Type B pancreatic cell (in vitro differentiated cells): ENCODE results near the gene MYO18B. TPM values are rescaled to one million over a fixed set of nuclear protein-coding genes. Genes with fewer than 3 reads are reported as not detected.
A peak's percentile ranks its signal among the peaks of the same experiment; 100 is the strongest.
"Not testable (repeated sequence)": the region's sequence is repeated elsewhere in the genome, so short reads cannot be mapped to it uniquely, and the experiment has no call there.

Experiments
- DNase-seq: peaks from one replicate; pipeline ENCODE4 v3.0.0; 2021; ENCODE audit warnings: mixed read lengths; ENCODE audit not compliant: unreplicated experiment; ENCODE audit errors: extremely low spot score
- H3K27ac Mint-ChIP-seq: 2 replicates; pipeline ENCODE4 v1.8.0; 2021; ENCODE audit warnings: mild to moderate bottlenecking, mixed read lengths
- H3K27me3 Mint-ChIP-seq: 2 replicates; pipeline ENCODE4 v1.8.0; 2021; ENCODE audit warnings: mixed read lengths
- H3K36me3 Mint-ChIP-seq: 2 replicates; pipeline ENCODE4 v1.8.0; 2021; ENCODE audit warnings: mixed read lengths
- H3K4me1 Mint-ChIP-seq: one replicate; pipeline ENCODE4 v1.8.0; 2021; ENCODE audit warnings: mixed read lengths; ENCODE audit not compliant: unreplicated experiment
- H3K4me3 Mint-ChIP-seq: 2 replicates; pipeline ENCODE4 v1.8.0; 2021; ENCODE audit warnings: mild to moderate bottlenecking, mixed read lengths
- H3K9me3 Mint-ChIP-seq: 2 replicates; pipeline ENCODE4 v1.8.0; 2021; ENCODE audit warnings: mixed read lengths
- total RNA-seq: library from RNA; stranded (reverse); gene quantifications from 2 replicates; pipeline ENCODE4 v1.2.1, GENCODE V29; 2021; ENCODE audit warnings: low replicate concordance
- TF ChIP-seq, protein P1 (sequence below): fragments of 200-600 bp; sonication (generic); conservative IDR thresholded peaks from 2 replicates; pipeline ENCODE4 v1.5.0; 2021; ENCODE audit warnings: antibody characterized with exemption, mild to moderate bottlenecking

Gene MYO18B
- total RNA-seq, 1 donor from 2014 or later = 0.10 TPM

DNA sequence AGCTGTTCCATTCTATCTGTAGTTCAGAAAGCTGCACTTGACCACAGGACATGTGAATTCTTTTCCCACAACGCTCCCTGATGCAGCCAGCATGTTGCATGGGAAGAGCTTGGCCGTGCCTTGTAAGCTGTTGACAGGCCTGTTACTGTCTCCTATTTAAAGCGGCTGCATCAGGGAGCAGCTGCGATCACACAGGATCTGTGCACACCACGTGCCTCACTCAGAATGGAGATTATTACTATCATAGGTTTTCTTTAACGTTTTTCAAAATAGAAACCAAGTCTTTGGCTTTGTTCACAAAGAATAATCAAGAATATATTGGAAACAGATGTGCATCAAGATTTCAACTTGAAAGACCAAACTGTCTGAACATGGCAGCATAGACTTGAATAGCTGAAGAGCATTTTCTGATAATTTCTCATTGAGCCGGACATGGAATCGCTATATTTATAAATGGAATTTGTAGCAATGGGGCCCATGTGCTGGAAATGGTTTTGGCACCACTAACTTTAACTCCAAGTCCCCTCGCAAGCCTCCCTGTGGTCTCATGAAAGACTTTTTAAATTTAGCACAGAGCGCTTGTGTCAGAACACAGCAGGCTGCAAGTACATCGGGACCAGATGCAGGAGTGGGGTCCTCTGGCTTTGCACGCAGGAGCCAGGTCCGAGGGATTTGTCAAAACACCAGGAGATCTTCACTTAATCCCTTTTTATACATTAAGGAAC lies 40.8 kb upstream of the MYO18B start:
- TF ChIP-seq, protein P1, sequence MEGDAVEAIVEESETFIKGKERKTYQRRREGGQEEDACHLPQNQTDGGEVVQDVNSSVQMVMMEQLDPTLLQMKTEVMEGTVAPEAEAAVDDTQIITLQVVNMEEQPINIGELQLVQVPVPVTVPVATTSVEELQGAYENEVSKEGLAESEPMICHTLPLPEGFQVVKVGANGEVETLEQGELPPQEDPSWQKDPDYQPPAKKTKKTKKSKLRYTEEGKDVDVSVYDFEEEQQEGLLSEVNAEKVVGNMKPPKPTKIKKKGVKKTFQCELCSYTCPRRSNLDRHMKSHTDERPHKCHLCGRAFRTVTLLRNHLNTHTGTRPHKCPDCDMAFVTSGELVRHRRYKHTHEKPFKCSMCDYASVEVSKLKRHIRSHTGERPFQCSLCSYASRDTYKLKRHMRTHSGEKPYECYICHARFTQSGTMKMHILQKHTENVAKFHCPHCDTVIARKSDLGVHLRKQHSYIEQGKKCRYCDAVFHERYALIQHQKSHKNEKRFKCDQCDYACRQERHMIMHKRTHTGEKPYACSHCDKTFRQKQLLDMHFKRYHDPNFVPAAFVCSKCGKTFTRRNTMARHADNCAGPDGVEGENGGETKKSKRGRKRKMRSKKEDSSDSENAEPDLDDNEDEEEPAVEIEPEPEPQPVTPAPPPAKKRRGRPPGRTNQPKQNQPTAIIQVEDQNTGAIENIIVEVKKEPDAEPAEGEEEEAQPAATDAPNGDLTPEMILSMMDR = no peak
- no peak overlapping the region for H3K4me3 Mint-ChIP-seq
- no peak overlapping the region for H3K27ac Mint-ChIP-seq
- no peak for DNase-seq
- H3K9me3 Mint-ChIP-seq = no peaks in the 10 kb centered on the region
- H3K4me1 Mint-ChIP-seq = peaks cover 25% of the 10 kb centered on the region
- no peaks in the 10 kb centered on the region for H3K27me3 Mint-ChIP-seq
- H3K36me3 Mint-ChIP-seq = peaks cover 3% of the 10 kb centered on the region

DNA sequence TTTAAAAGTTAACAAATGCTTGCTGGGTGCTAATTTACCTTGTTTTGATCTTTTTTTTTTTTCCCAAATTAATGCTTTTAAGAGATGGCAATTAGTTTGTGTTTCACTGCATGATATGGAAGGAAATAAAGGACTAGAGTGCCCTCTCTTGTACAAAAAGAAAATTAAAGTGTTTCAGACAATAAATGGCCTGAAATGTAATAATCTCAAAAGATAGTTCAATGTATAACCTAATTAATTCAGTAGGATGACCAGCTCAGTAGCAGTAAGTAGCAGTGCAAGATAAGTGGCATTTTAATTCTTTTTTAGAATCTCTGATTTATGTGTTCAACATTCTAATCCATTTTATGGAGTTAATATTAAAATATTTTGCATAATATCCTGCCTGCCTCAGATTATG lies 39.9 kb upstream of the MYO18B start:
- Mint-ChIP-seq H3K9me3 (no peaks in the 10 kb centered on the region), H3K4me1 (peaks cover 21% of the 10 kb centered on the region), H3K4me3 (peak overlapping the region; percentile 27), H3K36me3 (peaks cover 5% of the 10 kb centered on the region), H3K27ac (no peak overlapping the region), H3K27me3 (no peaks in the 10 kb centered on the region)
- TF ChIP-seq, protein P1 = peak; percentile 67
- DNase-seq = no peak

DNA sequence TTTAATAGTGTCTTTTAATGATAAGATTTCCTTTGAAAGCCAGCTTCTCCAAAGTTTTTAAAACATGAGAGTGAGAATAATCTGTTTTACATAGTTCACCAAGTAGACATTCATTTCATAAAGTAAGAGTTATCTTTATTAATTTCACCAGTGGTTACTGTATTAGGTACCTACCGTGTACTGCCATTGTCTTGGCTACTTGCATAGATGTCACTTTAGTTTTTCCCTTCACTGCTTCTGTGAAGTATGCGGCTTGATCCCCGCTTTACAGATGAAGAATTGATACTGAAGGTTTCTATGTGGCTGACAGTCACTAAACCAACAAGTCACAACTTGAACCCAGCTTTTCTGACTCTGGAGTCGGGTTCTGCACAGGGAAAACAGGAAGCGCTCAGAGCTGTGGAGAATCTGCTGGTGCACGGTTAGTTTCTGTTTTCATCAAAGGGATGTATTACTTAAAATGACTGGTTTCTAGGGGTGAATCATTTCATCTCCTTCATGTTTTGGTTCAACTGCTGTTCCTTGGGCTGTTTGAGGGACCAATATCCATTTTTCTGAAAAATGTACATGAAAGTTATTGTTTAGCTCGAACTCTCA lies 39.3 kb upstream of the MYO18B start:
- no peak for DNase-seq
- Mint-ChIP-seq H3K9me3 (no peaks in the 10 kb centered on the region), H3K27me3 (no peaks in the 10 kb centered on the region), H3K4me3 (no peak overlapping the region), H3K27ac (no peak overlapping the region), H3K4me1 (peaks cover 14% of the 10 kb centered on the region), H3K36me3 (peaks cover 9% of the 10 kb centered on the region)
- TF ChIP-seq, protein P1 = no peak

DNA sequence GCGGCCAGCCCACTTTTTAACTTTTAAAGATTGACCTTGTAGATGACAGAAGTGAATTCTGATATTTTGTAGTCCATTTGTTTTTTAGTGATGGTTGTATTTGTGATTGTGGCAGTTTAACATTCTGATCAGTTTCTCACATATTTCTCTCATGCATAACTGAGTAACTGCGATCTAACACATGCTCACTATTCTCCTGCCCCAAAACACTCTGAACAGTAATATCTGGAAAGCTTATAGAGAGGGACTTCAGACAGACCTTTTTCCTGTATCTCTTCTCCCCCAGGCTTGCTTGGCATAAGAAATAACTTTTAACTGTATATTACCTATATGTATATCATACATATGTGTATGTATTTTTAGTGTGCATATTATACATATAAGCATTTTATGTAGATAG lies 37.3 kb upstream of the MYO18B start:
- Mint-ChIP-seq H3K9me3 (no peaks in the 10 kb centered on the region), H3K4me1 (peaks cover 11% of the 10 kb centered on the region), H3K4me3 (no peak overlapping the region), H3K27ac (no peak overlapping the region), H3K36me3 (peaks cover 6% of the 10 kb centered on the region), H3K27me3 (no peaks in the 10 kb centered on the region)
- TF ChIP-seq, protein P1 = no peak
- no peak for DNase-seq

DNA sequence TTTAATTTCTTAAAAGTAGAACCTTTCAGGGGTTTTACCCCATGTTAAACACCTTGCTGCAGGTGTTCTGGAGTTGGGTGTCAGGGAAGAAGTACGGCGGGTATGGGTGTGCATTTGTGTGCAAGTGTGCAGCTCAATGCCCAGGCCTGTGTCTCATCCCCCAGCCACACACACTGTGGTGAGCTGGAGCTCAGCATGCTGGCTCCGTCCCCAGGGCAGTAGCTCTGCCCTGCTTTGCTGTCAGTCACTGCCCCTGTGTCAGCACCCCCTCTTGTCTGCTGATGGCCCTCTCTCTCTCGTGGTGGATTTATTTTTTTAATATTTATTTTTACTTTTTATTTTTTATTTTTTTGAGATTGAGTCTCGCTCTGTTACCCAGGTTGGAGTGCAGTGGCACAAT lies 35.8 kb upstream of the MYO18B start:
- no peak for DNase-seq
- peaks cover 6% of the 10 kb centered on the region for H3K36me3 Mint-ChIP-seq
- no peak overlapping the region for H3K27ac Mint-ChIP-seq
- peaks cover 18% of the 10 kb centered on the region for H3K4me1 Mint-ChIP-seq
- H3K9me3 Mint-ChIP-seq = no peaks in the 10 kb centered on the region
- H3K27me3 Mint-ChIP-seq = no peaks in the 10 kb centered on the region
- H3K4me3 Mint-ChIP-seq = no peak overlapping the region
- TF ChIP-seq, protein P1 = no peak

DNA sequence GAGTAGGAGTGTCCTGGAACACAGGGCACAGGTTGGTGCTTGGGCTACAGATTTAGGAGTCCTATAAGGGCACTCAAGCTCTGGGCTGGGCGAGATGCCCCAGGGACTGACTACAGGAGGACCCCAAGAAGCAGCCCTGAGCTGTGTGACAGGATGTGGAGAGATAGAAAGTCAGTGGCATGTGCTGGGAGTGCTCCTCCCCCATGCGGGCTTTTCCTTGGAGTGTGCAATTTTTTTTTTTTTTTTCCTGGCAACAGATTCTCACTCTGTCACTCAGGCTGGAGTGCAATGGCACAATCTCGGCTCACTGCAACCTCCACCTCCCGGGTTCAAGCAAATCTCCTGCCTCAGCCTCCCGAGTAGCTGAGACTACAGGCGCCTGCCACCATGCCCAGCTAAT lies 33.6 kb upstream of the MYO18B start:
- H3K27me3 Mint-ChIP-seq, H3K4me3 Mint-ChIP-seq, H3K27ac Mint-ChIP-seq, H3K9me3 Mint-ChIP-seq, DNase-seq: not testable (repeated sequence)
- peaks cover 10% of the 10 kb centered on the region for H3K36me3 Mint-ChIP-seq
- H3K4me1 Mint-ChIP-seq = peaks cover 13% of the 10 kb centered on the region
